ENCODE measurements around the gene CLCNKB.

Gene CLCNKB

DNA sequence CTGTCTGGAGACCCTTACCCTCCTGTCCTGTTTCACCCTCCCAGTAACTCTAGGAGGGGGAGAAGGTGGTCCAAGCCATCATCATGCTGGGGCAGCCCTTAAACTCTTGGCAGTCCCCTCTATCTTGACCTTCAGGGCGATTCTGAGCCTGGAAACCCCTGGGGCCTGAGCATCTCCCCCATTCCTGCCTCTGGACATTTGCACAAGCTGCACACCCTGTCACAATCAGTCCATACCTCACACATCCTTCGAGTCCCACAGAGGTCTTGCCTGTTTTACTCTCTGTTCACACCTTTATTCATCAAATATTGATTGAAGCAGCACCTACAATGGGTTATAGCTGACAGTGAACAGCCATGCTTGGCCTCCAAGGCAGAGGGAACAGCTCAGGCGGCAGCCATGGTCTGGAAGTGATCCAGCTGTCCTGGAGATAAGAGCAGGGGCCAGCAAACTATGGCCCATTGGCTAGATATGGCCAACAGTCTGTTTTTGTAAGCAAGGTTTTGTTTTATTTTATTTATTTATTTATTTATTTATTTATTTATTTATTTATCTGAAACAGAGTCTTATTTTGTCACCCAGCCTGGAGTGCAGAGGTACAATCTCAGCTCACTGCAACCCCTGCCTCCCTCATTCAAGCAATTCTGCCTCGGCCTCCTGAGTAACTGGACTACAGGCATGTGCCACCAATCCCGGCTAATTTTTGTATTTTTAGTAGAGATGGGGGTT lies 37.0 kb downstream of the CLCNKB start:
- H3K4me1 ChIP-seq (ENCODE audit: control insufficient read depth, insufficient read depth, low read length) = peaks cover 7% of the 10 kb centered on the region
- H3K36me3 ChIP-seq (ENCODE audit: control insufficient read depth, insufficient read depth, low read length) = no peaks in the 10 kb centered on the region
- H3K4me3 ChIP-seq (ENCODE audit: low read depth, low read length) = no peak overlapping the region
- H3K27me3 ChIP-seq (ENCODE audit: control insufficient read depth, insufficient read depth, low read length) = peaks cover 19% of the 10 kb centered on the region
- H3K27ac ChIP-seq (ENCODE audit: low read depth, low read length) = no peak overlapping the region
- no peaks in the 10 kb centered on the region for H3K9me3 ChIP-seq (ENCODE audit: control insufficient read depth, insufficient read depth, low read depth, low read length)
- no peak overlapping the region for H3K9ac ChIP-seq (ENCODE audit: low read length)

DNA sequence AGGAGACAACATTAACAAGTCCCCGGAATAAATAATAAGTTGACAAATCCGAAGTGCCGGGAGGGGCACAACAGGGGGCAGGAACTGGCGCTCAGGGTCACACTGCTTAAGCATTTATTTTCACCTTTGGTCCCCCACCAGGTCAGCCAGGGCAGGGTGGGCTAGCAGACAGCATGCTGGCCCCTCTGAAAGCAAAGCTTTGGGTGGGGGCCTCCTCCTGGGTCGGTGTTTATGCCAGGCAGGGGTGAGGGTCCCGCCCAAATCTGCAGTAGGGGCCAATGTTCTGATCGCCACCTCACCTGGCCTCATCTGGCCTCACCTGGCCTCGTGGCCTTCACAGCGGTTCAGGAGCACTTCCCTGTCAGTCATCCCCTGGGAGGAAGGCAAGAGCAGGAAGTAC lies 38.1 kb downstream of the CLCNKB start:
- Histone ChIP-seq H3K27ac (ENCODE audit: low read depth, low read length) (no peak overlapping the region), H3K4me3 (ENCODE audit: low read depth, low read length) (no peak overlapping the region), H3K4me1 (ENCODE audit: control insufficient read depth, insufficient read depth, low read length) (peaks cover 7% of the 10 kb centered on the region), H3K27me3 (ENCODE audit: control insufficient read depth, insufficient read depth, low read length) (peaks cover 8% of the 10 kb centered on the region; the same call in 1 of the 2 replicates), H3K9ac (ENCODE audit: low read length) (no peak overlapping the region), H3K9me3 (ENCODE audit: control insufficient read depth, insufficient read depth, low read depth, low read length) (no peaks in the 10 kb centered on the region), H3K36me3 (ENCODE audit: control insufficient read depth, insufficient read depth, low read length) (no peaks in the 10 kb centered on the region)

DNA sequence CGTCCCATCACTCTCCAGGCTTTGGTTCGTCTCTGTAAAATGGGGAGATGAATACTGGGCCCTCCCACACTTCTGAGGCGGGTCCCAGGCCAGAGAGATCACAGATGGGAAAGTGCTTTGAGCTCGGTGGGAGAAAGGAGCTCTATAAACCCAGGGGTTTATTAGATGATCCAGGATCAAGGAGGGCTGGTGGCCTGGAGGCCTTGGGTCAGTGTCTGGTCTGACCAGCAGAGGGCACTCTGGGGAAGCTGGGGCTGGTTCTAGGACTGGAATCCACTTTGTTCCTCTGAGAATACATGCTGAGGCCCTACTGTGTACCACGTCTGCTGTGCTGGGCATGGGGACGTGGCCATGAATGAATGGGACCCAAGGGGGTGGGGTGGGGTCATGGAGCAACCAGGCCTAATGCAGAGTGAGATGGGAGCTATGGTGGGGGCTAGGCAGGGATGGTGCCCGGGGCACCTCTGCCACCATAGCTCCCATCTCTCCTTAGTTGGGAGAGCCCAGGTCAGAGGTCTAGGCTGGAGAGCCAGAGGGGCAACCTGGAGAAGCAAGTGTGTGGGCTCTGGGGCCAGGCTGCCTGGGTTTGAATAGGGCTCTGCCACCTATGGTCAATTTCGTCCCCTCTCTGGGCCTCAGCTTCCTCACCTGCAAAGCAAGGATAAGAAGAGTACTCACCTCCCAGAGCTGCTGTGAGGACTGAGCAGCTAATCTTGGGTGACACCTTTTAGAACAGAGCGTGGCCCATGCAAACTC lies 38.9 kb downstream of the CLCNKB start:
- Histone ChIP-seq H3K9me3 (ENCODE audit: control insufficient read depth, insufficient read depth, low read depth, low read length) (no peaks in the 10 kb centered on the region), H3K9ac (ENCODE audit: low read length) (no peak overlapping the region), H3K4me1 (ENCODE audit: control insufficient read depth, insufficient read depth, low read length) (peaks cover 7% of the 10 kb centered on the region), H3K4me3 (ENCODE audit: low read depth, low read length) (no peak overlapping the region), H3K27ac (ENCODE audit: low read depth, low read length) (no peak overlapping the region), H3K36me3 (ENCODE audit: control insufficient read depth, insufficient read depth, low read length) (no peaks in the 10 kb centered on the region), H3K27me3 (ENCODE audit: control insufficient read depth, insufficient read depth, low read length) (0 out of 2 replicates have a peak, but pooled peaks cover under 1% of the 10 kb centered on the region)

DNA sequence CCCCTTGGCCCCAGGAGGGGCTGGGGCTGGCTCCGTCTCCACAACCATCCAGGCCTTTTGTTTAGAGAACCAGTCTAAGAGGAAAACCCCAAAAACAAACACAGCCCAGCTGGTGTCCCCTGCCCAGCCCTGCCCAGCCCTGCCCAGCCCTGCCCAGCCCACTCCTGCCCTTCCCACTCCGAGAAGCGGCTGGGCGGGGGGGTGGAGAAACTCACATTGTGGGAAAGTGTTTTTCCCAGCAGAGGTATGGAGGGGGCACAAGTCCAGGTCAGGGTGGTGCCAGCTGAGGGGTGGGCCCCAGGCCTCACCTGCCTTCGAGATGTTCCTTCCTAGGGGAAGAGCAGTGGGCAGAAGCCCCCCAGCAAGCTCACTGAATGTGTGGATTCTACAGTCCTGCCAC lies 39.9 kb downstream of the CLCNKB start:
- Histone ChIP-seq H3K4me1 (ENCODE audit: control insufficient read depth, insufficient read depth, low read length) (peaks cover 14% of the 10 kb centered on the region), H3K9me3 (ENCODE audit: control insufficient read depth, insufficient read depth, low read depth, low read length) (no peaks in the 10 kb centered on the region), H3K27me3 (ENCODE audit: control insufficient read depth, insufficient read depth, low read length) (no peaks in the 10 kb centered on the region), H3K36me3 (ENCODE audit: control insufficient read depth, insufficient read depth, low read length) (no peaks in the 10 kb centered on the region), H3K4me3 (ENCODE audit: low read depth, low read length) (no peak overlapping the region), H3K9ac (ENCODE audit: low read length) (no peak overlapping the region), H3K27ac (ENCODE audit: low read depth, low read length) (no peak overlapping the region)

DNA sequence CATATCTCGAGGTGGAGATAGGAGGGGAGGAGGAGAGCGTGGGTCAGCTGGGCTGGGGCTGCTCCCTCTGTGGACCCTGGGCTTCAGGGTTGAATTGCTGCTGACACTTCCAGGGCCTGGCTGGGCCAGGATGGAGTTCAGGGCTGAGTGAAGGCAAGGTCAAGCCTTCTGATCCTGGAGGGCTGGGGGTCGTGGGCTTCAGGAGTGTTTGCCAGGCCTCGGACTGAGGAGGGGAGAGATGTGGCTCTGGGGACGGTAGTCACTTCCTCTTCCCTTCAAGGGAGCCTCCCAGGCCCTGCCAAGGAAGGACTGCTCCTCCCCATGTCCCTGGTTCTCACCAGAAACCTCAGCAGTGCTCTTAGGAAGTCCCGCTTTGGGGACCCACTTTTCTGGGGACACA lies 41.9 kb downstream of the CLCNKB start:
- Histone ChIP-seq H3K9me3 (ENCODE audit: control insufficient read depth, insufficient read depth, low read depth, low read length) (no peaks in the 10 kb centered on the region), H3K9ac (ENCODE audit: low read length) (no peak overlapping the region), H3K36me3 (ENCODE audit: control insufficient read depth, insufficient read depth, low read length) (no peaks in the 10 kb centered on the region)

DNA sequence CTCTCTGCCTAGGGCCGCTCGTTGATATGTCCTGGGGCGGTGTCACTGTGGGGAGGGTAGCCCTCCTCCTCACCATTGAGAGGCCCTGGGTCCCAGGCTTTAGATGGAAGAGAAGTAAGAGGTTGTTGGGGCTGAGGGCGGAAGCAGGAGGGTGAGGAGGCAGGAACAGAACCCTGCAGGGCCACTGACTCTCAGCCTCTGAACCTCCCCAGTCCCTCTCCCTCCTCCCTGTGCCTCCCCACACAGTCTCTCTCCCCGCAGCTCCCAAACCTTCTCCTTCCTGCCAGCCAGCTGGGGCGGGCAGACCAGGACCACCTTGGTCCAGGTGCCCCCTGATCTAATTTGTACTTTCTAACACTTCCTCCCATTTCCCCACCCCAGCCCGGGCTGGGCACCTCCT lies 44.2 kb downstream of the CLCNKB start:
- Histone ChIP-seq H3K36me3 (ENCODE audit: control insufficient read depth, insufficient read depth, low read length) (no peaks in the 10 kb centered on the region), H3K9me3 (ENCODE audit: control insufficient read depth, insufficient read depth, low read depth, low read length) (no peaks in the 10 kb centered on the region), H3K9ac (ENCODE audit: low read length) (no peak overlapping the region), H3K4me3 (ENCODE audit: low read depth, low read length) (no peak overlapping the region), H3K27me3 (ENCODE audit: control insufficient read depth, insufficient read depth, low read length) (no peaks in the 10 kb centered on the region), H3K27ac (ENCODE audit: low read depth, low read length) (no peak overlapping the region), H3K4me1 (ENCODE audit: control insufficient read depth, insufficient read depth, low read length) (peaks cover 12% of the 10 kb centered on the region; the same call in 1 of the 2 replicates)

More for the DNA sequence above, 41.9 kb downstream of the CLCNKB start:
- H3K4me1 ChIP-seq (ENCODE audit: control insufficient read depth, insufficient read depth, low read length) = peaks cover 12% of the 10 kb centered on the region; the same call in 1 of the 2 replicates
- no peak overlapping the region for H3K4me3 ChIP-seq (ENCODE audit: low read depth, low read length)
- H3K27ac ChIP-seq (ENCODE audit: low read depth, low read length) = no peak overlapping the region
- no peaks in the 10 kb centered on the region for H3K27me3 ChIP-seq (ENCODE audit: control insufficient read depth, insufficient read depth, low read length)

DNA sequence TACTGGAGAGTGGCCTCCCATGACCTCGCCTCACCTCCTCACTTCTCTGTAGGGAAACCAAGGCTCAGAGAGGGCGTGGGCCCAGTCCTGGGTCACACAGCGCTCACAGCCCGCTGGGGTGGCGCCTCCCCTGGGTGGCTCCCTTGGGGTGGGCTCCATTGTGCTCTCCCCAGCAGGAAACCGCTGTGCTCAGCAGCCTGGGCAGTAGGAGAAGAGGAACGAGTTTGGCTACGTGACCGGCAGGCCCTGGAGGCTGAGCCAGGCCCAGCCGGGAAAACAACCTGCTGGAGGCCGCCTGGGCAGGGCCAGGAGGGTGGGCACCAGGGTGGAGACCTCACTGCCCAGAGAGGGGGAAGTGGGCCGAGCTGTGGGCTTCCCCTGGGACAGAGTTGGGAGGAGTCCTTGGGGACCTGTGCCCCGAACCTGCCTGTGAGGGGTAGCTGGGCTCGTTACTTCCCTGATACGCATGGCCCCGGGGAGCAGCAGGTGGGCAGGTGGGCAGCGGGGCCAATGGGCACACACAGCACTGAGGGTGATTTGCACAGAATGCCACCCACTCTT lies 44.8 kb downstream of the CLCNKB start:
- Histone ChIP-seq H3K27me3 (ENCODE audit: control insufficient read depth, insufficient read depth, low read length) (no peaks in the 10 kb centered on the region), H3K4me1 (ENCODE audit: control insufficient read depth, insufficient read depth, low read length) (peaks cover 12% of the 10 kb centered on the region; the same call in 1 of the 2 replicates), H3K27ac (ENCODE audit: low read depth, low read length) (no peak overlapping the region), H3K36me3 (ENCODE audit: control insufficient read depth, insufficient read depth, low read length) (no peaks in the 10 kb centered on the region), H3K9me3 (ENCODE audit: control insufficient read depth, insufficient read depth, low read depth, low read length) (no peaks in the 10 kb centered on the region), H3K4me3 (ENCODE audit: low read depth, low read length) (no peak overlapping the region), H3K9ac (ENCODE audit: low read length) (no peak overlapping the region)

DNA sequence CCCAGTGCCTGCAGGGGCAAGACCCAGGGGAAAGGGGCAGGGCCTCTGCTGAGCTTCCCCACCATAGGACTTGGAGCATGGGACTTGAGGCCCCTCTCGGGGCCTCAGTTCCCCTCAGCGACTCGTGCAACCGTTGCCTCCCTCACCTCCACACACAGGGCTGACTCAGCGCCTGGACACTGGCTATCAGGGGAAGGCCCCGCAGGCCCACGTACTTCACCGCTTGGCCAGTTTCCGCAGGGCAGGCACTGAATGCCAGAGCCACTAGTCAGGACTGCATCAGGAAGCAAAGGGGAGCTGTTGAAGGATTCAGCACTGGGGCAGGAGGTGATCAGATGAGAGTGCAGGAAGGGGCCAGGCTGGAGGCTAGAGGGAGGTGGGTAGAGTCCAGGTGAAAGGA lies 45.4 kb downstream of the CLCNKB start:
- H3K9ac ChIP-seq (ENCODE audit: low read length) = no peak overlapping the region
- H3K27me3 ChIP-seq (ENCODE audit: control insufficient read depth, insufficient read depth, low read length) = no peaks in the 10 kb centered on the region
- H3K9me3 ChIP-seq (ENCODE audit: control insufficient read depth, insufficient read depth, low read depth, low read length) = no peaks in the 10 kb centered on the region
- no peak overlapping the region for H3K27ac ChIP-seq (ENCODE audit: low read depth, low read length)
- no peak overlapping the region for H3K4me3 ChIP-seq (ENCODE audit: low read depth, low read length)
- H3K4me1 ChIP-seq (ENCODE audit: control insufficient read depth, insufficient read depth, low read length) = peaks cover 13% of the 10 kb centered on the region; the same call in 1 of the 2 replicates
- no peaks in the 10 kb centered on the region for H3K36me3 ChIP-seq (ENCODE audit: control insufficient read depth, insufficient read depth, low read length)

DNA sequence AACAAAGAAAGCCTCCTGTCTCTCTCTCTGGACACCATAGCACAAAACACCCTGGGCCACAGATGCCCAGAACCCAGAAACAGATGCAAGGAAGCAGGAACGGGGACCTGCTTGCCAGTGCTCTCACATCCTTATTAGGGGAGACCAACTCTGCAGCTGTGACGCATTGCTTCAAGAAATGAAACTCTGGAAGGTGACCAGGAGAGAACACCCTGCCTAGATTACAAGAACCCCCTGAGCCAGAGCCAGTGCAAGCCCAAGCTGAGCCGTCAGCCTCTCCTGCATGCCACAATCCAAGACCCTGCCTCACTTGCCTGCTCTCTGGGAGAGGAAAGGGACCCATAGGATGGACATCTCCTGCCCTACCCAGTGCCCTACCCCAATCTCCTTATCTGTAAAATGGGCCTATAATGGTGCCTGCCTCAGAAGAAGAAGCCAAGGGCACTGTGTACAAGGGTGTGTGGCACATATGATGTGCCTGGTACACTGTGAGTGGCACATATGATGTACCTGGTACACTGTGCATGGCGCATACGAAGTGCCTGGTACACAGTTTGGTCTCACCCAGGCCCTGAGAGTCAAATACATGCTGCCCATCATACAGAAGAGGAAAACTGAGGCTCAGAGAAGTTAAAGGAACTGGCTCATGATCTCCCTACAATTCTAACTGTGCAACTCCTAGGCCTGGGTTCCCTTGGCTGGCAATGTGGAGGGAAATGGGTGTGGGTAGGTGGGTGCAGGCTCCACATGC lies 46.7 kb downstream of the CLCNKB start:
- peaks cover 15% of the 10 kb centered on the region; the same call in 1 of the 2 replicates for H3K4me1 ChIP-seq (ENCODE audit: control insufficient read depth, insufficient read depth, low read length)
- H3K36me3 ChIP-seq (ENCODE audit: control insufficient read depth, insufficient read depth, low read length) = no peaks in the 10 kb centered on the region
- H3K9me3 ChIP-seq (ENCODE audit: control insufficient read depth, insufficient read depth, low read depth, low read length) = no peaks in the 10 kb centered on the region
- no peak overlapping the region for H3K9ac ChIP-seq (ENCODE audit: low read length)
- no peaks in the 10 kb centered on the region for H3K27me3 ChIP-seq (ENCODE audit: control insufficient read depth, insufficient read depth, low read length)
- H3K4me3 ChIP-seq (ENCODE audit: low read depth, low read length) = no peak overlapping the region
- H3K27ac ChIP-seq (ENCODE audit: low read depth, low read length) = no peak overlapping the region

DNA sequence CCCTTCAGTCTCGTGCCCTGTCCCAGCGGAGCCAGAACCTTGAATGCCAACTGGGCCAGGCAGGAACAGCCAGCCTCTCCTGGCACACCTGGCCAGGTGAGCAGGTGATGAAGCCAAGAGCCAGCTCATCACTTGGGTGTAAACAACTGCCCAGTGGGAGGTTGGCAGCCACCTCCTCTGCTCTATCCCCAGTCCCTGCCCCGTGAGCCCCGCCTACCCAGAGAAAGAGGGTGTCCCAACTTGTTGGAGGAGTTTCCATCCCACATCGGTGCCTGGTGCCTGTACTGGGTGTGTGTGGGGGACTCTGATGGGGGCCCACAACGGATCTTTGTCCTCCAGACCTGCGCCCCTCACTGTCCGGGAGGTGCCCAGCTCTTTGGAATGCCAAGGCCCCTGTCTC lies 47.7 kb downstream of the CLCNKB start:
- H3K9ac ChIP-seq (ENCODE audit: low read length) = no peak overlapping the region
- H3K36me3 ChIP-seq (ENCODE audit: control insufficient read depth, insufficient read depth, low read length) = no peaks in the 10 kb centered on the region
- H3K9me3 ChIP-seq (ENCODE audit: control insufficient read depth, insufficient read depth, low read depth, low read length) = no peaks in the 10 kb centered on the region
- no peaks in the 10 kb centered on the region for H3K27me3 ChIP-seq (ENCODE audit: control insufficient read depth, insufficient read depth, low read length)
- H3K27ac ChIP-seq (ENCODE audit: low read depth, low read length) = no peak overlapping the region
- peaks cover 15% of the 10 kb centered on the region; the same call in 1 of the 2 replicates for H3K4me1 ChIP-seq (ENCODE audit: control insufficient read depth, insufficient read depth, low read length)
- no peak overlapping the region for H3K4me3 ChIP-seq (ENCODE audit: low read depth, low read length)
